K562 (cell line): ENCODE data around the gene CTSS.

Source experiments
- CTCF ChIP-seq, 3 experiments: IDR thresholded peaks in 2 of 3; conservative IDR thresholded peaks in 1 of 3; 2 replicates each; pipeline ENCODE4 v1.5.1; 2011 to 2012; ENCODE audit warnings: low read length in 3 of 3, mild to moderate bottlenecking in 3 of 3, control low read depth in 2 of 3, improper control_type of control experiment in 1 of 3, inconsistent platforms in 1 of 3, low read depth in 1 of 3, mixed read lengths in 1 of 3, moderate library complexity in 1 of 3; ENCODE audit not compliant: insufficient read depth in 2 of 3
- MAX ChIP-seq: sonication (generic); formaldehyde crosslinking; IDR thresholded peaks from 2 replicates; pipeline ENCODE4 v1.9.0; 2022; ENCODE audit warnings: mild to moderate bottlenecking, missing genetic modification reagents
- NFYB ChIP-seq: IDR thresholded peaks from 2 replicates; pipeline ENCODE4 v1.6.1; 2011; ENCODE audit warnings: mild to moderate bottlenecking, moderate library complexity; ENCODE audit not compliant: insufficient read length; ENCODE audit errors: extremely low read depth
- POLR2A ChIP-seq: fragments of 450-650 bp; conservative IDR thresholded peaks from 2 replicates; pipeline ENCODE4 v1.6.1; 2016
- PTRF ChIP-seq: fragments of 450-650 bp; IDR thresholded peaks from 2 replicates; pipeline ENCODE4 v1.6.1; 2016; ENCODE audit warnings: mild to moderate bottlenecking, missing genetic modification characterization, missing compliant biosample characterization

- TF ChIP-seq CTCF (IDR thresholded peaks at IDR 0.05 in 2 of 3, conservative IDR thresholded peaks at IDR 0.05 in 1 of 3; ENCODE audit: insufficient read depth in 2 of 3, low read depth in 1 of 3, low read length in 3 of 3) (no peak), NFYB (no peak), MAX (CRISPR knock-in tag) (no peak), POLR2A (no peak), PTRF (no peak)
Measured at GRCh38 chr1:150688763-150689162, 76.8 kb downstream of the CTSS start.
